Measurements from ENCODE around the gene ACKR3.

GRCh38 chr2:236614551-236614950 lies 44.9 kb downstream of the ACKR3 start:
- TF ChIP-seq USF2 (IDR thresholded peaks at IDR 0.05; ENCODE audit: low read depth, low read length) (no peak), CTCF (conservative IDR thresholded peaks at IDR 0.05; ENCODE audit: low read depth, low read length) (no peak), POLR2A (IDR thresholded peaks at IDR 0.05; ENCODE audit: low read depth, low read length) (no peak)
